ENCODE data around the gene DLGAP4.
A peak's percentile ranks its signal among the peaks of the same experiment; 100 is the strongest.
"Not testable (repeated sequence)": the region's sequence is repeated elsewhere in the genome, so short reads cannot be mapped to it uniquely, and the experiment has no call there.

The DLGAP4 gene

GRCh38 chr20:36550790-36551299, 244.7 kb downstream of the DLGAP4 start:
- DNase-seq (ENCODE audit: low read depth in 2 of 3, low spot score in 2 of 3) = no peak

GRCh38 chr20:36555248-36555647, 249.1 kb downstream of the DLGAP4 start:
- no peak for DNase-seq (ENCODE audit: low read depth in 2 of 3, low spot score in 2 of 3)

GRCh38 chr20:36562724-36563123, 256.6 kb downstream of the DLGAP4 start:
- no peak for DNase-seq (ENCODE audit: low read depth in 2 of 3, low spot score in 2 of 3)

- no peak for DNase-seq (ENCODE audit: low read depth in 2 of 3, low spot score in 2 of 3)
Measured at GRCh38 chr20:36563374-36563773, 257.2 kb downstream of the DLGAP4 start.

GRCh38 chr20:36564078-36564725, 258.1 kb downstream of the DLGAP4 start:
- DNase-seq (ENCODE audit: low read depth in 2 of 3, low spot score in 2 of 3) = not testable (repeated sequence)

- not testable (repeated sequence) for DNase-seq (ENCODE audit: low read depth in 2 of 3, low spot score in 2 of 3)
Measured at GRCh38 chr20:36564726-36565121, 258.6 kb downstream of the DLGAP4 start.

GRCh38 chr20:36565520-36565919, 259.4 kb downstream of the DLGAP4 start:
- no peak for DNase-seq (ENCODE audit: low read depth in 2 of 3, low spot score in 2 of 3)

- DNase-seq (ENCODE audit: low read depth in 2 of 3, low spot score in 2 of 3) = no peak
Measured at GRCh38 chr20:36569847-36570429, 263.8 kb downstream of the DLGAP4 start.

GRCh38 chr20:36571564-36572504, 265.7 kb downstream of the DLGAP4 start:
- no peak for DNase-seq (ENCODE audit: low read depth in 2 of 3, low spot score in 2 of 3)

- DNase-seq (ENCODE audit: low read depth in 2 of 3, low spot score in 2 of 3) = peak in 2 of 3 experiments; percentile 33 to 55
Measured at GRCh38 chr20:36572701-36573102, 266.6 kb downstream of the DLGAP4 start.

- peak; percentile 80 to 91 (median 80) for DNase-seq (ENCODE audit: low read depth in 2 of 3, low spot score in 2 of 3)
Measured at GRCh38 chr20:36573103-36573797, 267.1 kb downstream of the DLGAP4 start, which contains the start of gene TGIF2. TSS of gene TGIF2 (plus strand) at chr20:36573597. CDS start at chr20:36578775, 5,178 bp downstream.

GRCh38 chr20:36573798-36574365, 267.7 kb downstream of the DLGAP4 start:
- DNase-seq (ENCODE audit: low read depth in 2 of 3, low spot score in 2 of 3) = no peak

GRCh38 chr20:36574366-36575135, 268.4 kb downstream of the DLGAP4 start:
- peak in 1 of 3 experiments; percentile 31 for DNase-seq (ENCODE audit: low read depth in 2 of 3, low spot score in 2 of 3)

- no peak for DNase-seq (ENCODE audit: low read depth in 2 of 3, low spot score in 2 of 3)
Measured at GRCh38 chr20:36576081-36576445, 269.9 kb downstream of the DLGAP4 start.

Measured in activated CD8-positive, alpha-beta memory T cell treated with anti-CD3 and anti-CD28 coated beads for 48 hours (primary cell).